A204.1 (cell line): Measurements from ENCODE around the gene CBFA2T3.
"Not testable (repeated sequence)": the region's sequence is repeated elsewhere in the genome, so short reads cannot be mapped to it uniquely, and the experiment has no call there.

ENCODE experiments used
- FAIRE-seq: peaks from 2 replicates; lab custom pipeline; 2012; peaks lifted over from hg19 to GRCh38; lab: Jason Lieb, UNC

CBFA2T3 gene

GRCh38 chr16:88977018-88977811, at the start of gene CBFA2T3:
TSS of gene CBFA2T3 (minus strand) at chr16:88977207. CDS start at chr16:88976807, 400 bp downstream.
- no peak for FAIRE-seq

GRCh38 chr16:89026121-89026612, 49.2 kb upstream of the CBFA2T3 start:
- no peak for FAIRE-seq

- FAIRE-seq, result no peak
Observed at GRCh38 chr16:89025636-89026035, 48.6 kb upstream of the CBFA2T3 start.

DNA sequence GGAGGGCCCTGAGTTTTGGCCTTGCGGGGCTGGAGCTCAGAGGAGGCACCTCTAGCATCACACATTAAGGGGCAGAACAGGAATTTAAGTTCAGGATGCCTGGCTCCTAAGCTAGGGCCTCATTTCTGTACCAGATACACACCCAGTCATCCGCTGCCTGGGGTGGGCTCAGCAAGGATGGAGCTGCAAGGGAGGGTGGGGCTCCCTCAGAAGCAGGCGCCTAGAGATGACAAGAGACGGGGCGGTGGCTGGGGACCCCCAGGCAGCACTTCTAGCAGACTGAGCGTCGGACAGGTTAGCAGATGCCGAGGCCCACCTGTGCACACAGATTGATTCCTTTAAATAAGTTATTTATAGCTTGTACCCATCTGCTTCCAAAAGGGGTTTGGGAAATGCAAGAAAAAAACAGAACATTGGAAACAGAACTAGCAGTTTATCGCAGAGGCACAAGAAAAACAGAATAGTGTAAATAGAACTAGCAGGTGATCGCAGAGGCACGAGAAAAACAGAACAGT, 47.6 kb upstream of the CBFA2T3 start:
- no peak for FAIRE-seq

- FAIRE-seq, result no peak
Observed at GRCh38 chr16:89023621-89024511, 46.9 kb upstream of the CBFA2T3 start.

DNA sequence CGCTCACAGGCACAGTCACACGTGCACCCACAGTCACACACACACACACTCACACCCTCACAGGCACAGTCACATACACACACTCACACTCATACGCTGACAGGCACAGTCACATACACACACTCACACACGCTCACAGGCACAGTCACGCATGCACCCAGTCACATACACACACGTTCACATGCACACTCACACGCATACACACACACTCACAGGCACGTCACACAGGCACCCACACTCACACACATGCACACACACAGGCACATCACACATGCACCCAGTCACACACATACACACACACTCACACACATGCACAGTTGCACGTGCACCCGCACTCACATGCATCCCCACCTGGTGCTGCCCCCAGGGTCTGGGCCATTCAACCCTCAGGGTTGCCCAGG, 46.1 kb upstream of the CBFA2T3 start:
- no peak for FAIRE-seq

GRCh38 chr16:89022051-89022836, 45.2 kb upstream of the CBFA2T3 start:
- no peak for FAIRE-seq

DNA sequence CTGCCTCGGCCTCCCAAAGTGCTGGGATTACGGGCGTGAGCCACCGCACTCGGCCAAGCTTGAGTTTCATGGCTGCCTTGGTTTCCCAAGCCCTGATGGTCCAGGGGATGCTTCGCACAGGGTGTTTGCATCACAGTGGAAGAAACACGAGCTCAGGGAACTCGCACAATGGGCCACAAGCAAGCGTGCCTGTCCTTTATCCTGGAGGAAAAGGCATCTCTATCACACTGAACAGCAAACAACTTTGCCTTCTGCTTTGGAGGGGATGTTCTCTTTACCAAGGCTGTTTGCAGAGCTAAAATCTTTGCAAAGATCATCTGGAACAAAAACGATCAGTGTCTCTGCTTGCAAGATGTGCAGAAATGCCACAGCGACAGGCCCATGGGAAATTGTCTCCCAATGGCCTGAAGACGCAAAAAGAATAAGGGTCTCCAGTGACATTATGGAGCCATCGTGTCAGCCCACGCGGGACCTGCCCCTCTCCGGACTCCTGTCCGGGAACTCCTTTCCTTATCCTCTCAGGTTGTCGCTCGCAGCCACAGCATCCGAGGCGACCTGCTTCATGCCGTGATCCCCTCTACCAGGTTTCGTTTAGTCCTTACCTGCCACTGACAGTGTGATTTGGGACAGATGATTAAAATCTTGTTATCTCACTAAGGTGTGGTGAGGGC, 44.1 kb upstream of the CBFA2T3 start:
- no peak for FAIRE-seq

GRCh38 chr16:89020068-89020924, 43.3 kb upstream of the CBFA2T3 start:
- FAIRE-seq, result no peak

GRCh38 chr16:89019511-89019910, 42.5 kb upstream of the CBFA2T3 start:
- FAIRE-seq, result no peak

- no peak for FAIRE-seq
Observed at GRCh38 chr16:89018282-89019158, 41.5 kb upstream of the CBFA2T3 start.

DNA sequence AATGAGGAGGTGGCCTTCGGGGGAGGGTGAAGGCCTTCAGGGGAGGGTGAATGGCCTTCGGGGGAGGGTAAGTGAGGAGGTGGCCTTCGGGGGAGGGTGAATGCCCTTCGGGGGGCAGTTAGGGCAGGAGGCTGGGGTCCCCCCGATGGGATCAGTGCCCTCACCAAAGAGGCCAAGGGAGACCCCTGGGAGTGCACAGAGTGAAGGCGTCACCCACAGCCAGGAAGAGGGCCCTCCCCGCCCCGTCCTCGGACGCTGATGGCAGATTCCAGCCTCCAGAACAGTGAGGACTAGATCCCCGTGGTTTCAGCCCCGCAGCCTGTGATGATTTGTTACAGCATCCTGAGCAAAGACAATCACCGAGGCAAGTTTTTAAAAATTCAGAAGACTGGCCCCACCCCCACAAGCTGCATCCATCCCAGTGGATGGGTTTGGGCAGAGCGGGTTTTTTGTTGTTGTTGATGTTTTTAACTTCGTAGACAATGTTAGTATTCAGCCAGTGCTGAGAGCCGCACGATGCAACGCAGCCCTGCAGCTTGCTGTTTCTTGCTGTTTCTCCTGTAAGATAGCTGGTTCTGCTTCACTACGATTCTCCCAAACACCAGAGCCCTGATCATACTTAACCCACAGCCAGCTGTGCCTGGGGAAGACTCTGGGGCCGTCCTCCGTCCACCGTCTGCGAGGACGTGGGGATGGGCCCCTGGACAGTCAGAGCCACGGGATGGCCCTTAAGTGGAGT, 40.7 kb upstream of the CBFA2T3 start:
- no peak for FAIRE-seq

GRCh38 chr16:89016561-89016960, 39.6 kb upstream of the CBFA2T3 start:
- not testable (repeated sequence) for FAIRE-seq

- FAIRE-seq, result no peak
Observed at GRCh38 chr16:89015271-89015859, 38.4 kb upstream of the CBFA2T3 start.

DNA sequence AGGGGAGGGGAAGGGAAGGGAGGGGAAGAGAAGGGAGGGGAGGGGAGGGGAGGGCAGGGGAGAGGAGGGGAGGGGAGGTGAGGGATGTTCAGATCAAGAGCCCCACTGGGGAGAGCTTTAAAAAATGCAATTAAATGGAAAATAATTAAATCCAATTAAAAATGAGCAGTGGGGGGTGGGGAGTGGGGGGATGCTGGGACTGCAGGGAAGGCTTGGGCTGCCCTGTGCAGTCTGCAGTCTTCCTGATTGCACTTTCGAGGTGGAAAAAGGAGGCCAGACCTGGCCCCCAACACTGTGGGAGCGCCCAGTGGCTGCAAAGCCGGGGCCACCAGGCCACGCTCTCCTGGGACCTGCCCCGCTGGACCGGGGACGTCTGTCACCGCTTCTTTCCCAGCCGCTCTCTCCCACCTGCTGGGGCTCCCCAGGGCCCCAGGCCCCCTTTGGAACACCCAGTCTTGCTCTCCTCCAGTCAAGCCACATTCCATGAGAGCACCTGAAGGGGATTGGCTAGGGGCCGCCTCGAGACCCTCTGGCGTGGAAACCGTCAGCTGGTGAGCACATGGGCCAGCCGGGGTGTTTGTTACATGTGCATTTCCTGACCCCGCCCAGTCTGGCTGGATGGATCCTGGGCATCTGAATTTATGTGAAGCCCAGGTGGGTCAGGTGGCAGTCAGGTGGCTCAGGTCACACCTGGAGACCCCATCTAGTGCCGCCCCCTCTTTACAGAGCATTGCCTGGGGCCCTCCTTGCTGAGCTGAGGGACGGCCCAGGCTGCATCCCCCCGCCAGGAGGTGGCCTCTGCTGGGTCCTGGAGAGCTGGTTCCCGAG, 37.6 kb upstream of the CBFA2T3 start:
- no peak for FAIRE-seq

DNA sequence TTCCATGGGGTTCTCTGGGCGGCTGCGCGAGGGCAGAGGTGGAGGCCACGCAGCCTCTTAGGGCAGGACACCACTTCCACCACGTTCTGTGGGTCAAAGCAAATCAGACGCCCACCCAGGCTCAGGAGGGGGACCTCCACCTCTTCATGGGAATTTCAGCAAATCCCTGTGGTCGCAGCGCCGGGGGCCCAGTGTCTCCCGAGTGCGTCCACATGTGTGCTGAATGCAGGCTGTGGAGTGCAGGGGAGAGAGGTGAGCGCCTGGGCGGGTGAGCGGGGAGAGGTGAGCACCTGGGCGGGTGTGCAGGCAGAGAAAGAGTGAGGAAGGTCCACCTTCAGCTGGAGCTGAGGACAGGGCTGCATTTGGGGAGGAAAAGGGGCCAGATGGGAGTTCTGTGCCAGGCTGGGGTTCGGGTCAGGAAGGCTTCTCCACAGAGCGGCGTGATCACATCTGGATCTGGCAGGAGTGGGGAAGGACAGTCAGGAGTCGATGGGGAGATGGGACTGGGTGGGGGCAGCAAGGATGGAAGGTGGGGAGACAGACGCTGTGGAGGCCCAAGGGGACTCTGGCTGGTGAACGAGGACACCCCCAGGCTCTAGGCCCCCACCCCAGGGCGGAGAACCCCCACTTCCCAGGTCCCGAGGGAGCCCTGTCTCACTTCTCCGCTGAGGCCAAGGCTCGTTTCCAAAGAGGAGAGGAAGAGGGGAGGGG, 36.8 kb upstream of the CBFA2T3 start:
- FAIRE-seq, result no peak

DNA sequence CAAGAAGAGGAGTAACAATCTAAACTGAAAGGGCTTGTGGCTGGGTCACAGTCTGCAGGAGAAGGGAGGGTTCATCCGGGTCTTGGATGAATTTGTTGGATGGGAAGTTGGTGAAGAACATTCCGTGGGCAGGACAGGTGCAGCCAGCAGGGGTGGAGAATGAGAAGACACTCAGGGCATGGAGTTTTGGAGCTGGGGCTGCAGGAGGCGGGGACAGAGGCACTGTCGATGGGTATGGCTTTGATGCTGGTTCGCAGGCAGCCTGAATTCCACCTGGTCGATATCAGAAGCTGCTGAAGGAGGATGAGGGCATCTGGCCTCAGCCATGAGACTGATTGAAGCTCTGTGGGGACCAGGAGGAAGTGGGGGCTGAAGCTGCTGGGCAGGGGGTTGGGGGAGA, 36.1 kb upstream of the CBFA2T3 start:
- no peak for FAIRE-seq
